OCI-LY3 (cell line): ENCODE data around the gene GAK.

Experiments used
- H2AFZ ChIP-seq: fragments of 200-600, 300-600 bp; shearing (Covaris generic); 2 replicates; pipeline ENCODE4 v1.6.0; 2014; ENCODE audit warnings: antibody characterized with exemption, low read depth, low read length
- H3K27ac ChIP-seq: fragments of 200-600, 300-600 bp; sonication (generic); 2 replicates; pipeline ENCODE4 v1.5.1; 2014; ENCODE audit warnings: mild to moderate bottlenecking, low read length, moderate library complexity, mixed read lengths
- H3K27me3 ChIP-seq: fragments of 200-600, 300-600 bp; sonication (generic); 2 replicates; pipeline ENCODE4 v1.6.1; 2014; ENCODE audit warnings: low read depth, low read length, mixed read lengths
- H3K36me3 ChIP-seq: fragments of 200-600, 300-600 bp; sonication (generic); replicated peaks from 2 replicates; pipeline ENCODE3; 2014; ENCODE audit warnings: low read depth, low read length, mixed read lengths
- H3K4me1 ChIP-seq: fragments of 300-600, 200-600 bp; sonication (generic); 2 replicates; pipeline ENCODE4 v1.6.1; 2014; ENCODE audit warnings: low read length, mixed read lengths
- H3K4me2 ChIP-seq: fragments of 200-600, 300-600 bp; sonication (generic); 2 replicates; pipeline ENCODE4 v1.6.1; 2014; ENCODE audit warnings: low read length, mixed read lengths
- H3K4me3 ChIP-seq: fragments of 300-600, 200-600 bp; sonication (generic); 2 replicates; pipeline ENCODE4 v1.5.1; 2014; ENCODE audit warnings: antibody characterized with exemption, mild to moderate bottlenecking, low read length, moderate library complexity
- H3K79me2 ChIP-seq: fragments of 300-600, 200-600 bp; shearing (Covaris generic); 2 replicates; pipeline ENCODE4 v1.6.1; 2014; ENCODE audit warnings: mild to moderate bottlenecking, low read length, mixed read lengths
- H3K9ac ChIP-seq: fragments of 300-600, 200-600 bp; shearing (Covaris generic); 2 replicates; pipeline ENCODE4 v1.6.0; 2014; ENCODE audit warnings: mild to moderate bottlenecking, low read length, moderate library complexity
- H3K9me3 ChIP-seq: fragments of 200-600, 300-600 bp; shearing (Covaris generic); 2 replicates; pipeline ENCODE4 v1.6.1; 2014; ENCODE audit warnings: low read length, mixed read lengths; ENCODE audit not compliant: insufficient read depth
- H4K20me1 ChIP-seq: fragments of 200-600, 300-600 bp; sonication (generic); 2 replicates; pipeline ENCODE4 v1.6.1; 2016; ENCODE audit warnings: low read length, mixed read lengths; ENCODE audit not compliant: insufficient read depth
- EZH2phosphoT487 ChIP-seq: fragments of 200-600 bp; shearing (Covaris generic); IDR thresholded peaks from 2 replicates; pipeline ENCODE4 v1.6.1; 2018; ENCODE audit warnings: antibody characterized with exemption, mixed run types, low read depth
- TF ChIP-seq, protein P1 (sequence below): fragments of 200-600, 300-600 bp; sonication (generic); IDR thresholded peaks from 2 replicates; pipeline ENCODE4 v1.5.1; 2014; ENCODE audit warnings: antibody characterized with exemption, low read length, low read depth

GAK gene

DNA sequence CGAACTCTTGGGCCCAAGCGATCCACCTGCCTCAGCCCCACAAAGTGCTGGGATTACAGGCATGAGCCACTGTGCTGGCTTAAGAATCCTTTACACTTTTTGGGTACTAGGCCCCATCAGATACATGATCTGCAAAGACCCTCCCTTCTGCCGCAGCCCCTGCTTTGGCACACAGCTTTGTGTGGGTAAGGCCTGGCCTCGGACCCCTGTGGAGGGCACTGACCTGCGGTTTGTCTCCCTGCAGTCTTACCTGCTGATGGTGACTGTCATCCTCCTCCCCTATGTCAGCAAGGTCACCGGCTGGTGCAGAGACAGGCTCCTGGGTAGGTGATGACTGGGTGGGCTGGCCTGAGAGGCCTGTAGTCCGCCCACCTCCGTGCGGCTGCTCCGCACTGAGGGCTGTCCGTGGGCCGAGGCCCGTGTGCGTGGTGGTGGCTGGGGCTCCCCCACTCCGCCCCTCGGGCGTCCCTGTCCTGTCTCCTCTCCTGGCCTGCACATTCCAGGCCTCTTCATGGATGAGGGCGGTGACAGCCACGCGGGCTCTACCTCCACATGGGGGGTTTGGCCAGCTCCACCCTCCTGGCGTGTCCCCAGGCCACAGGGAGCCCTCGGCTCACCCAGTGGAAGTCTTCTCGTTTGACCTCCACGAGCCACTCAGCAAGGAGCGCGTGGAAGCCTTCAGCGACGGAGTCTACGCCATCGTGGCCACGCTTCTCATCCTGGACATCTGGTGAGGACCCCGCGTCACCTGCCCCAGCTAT lies 23.2 kb upstream of the GAK start:
- Histone ChIP-seq H3K4me3 (no peak overlapping the region), H3K36me3 (no peaks in the 10 kb centered on the region), H3K27ac (no peak overlapping the region), H4K20me1 (no peaks in the 10 kb centered on the region), H2AFZ (no peak overlapping the region), H3K9ac (no peak overlapping the region), H3K4me1 (no peaks in the 10 kb centered on the region), H3K27me3 (no peaks in the 10 kb centered on the region), H3K4me2 (no peak overlapping the region), H3K9me3 (no peaks in the 10 kb centered on the region), H3K79me2 (no peaks in the 10 kb centered on the region)
- TF ChIP-seq, protein P1, sequence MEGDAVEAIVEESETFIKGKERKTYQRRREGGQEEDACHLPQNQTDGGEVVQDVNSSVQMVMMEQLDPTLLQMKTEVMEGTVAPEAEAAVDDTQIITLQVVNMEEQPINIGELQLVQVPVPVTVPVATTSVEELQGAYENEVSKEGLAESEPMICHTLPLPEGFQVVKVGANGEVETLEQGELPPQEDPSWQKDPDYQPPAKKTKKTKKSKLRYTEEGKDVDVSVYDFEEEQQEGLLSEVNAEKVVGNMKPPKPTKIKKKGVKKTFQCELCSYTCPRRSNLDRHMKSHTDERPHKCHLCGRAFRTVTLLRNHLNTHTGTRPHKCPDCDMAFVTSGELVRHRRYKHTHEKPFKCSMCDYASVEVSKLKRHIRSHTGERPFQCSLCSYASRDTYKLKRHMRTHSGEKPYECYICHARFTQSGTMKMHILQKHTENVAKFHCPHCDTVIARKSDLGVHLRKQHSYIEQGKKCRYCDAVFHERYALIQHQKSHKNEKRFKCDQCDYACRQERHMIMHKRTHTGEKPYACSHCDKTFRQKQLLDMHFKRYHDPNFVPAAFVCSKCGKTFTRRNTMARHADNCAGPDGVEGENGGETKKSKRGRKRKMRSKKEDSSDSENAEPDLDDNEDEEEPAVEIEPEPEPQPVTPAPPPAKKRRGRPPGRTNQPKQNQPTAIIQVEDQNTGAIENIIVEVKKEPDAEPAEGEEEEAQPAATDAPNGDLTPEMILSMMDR = no peak
- TF ChIP-seq EZH2phosphoT487 = no peak

GRCh38 chr4:954211-955020 lies 22.3 kb upstream of the GAK start:
- no peaks in the 10 kb centered on the region for H4K20me1 ChIP-seq
- no peaks in the 10 kb centered on the region for H3K79me2 ChIP-seq
- H3K27me3 ChIP-seq = no peaks in the 10 kb centered on the region
- H3K4me1 ChIP-seq = no peaks in the 10 kb centered on the region
- H3K9ac ChIP-seq = no peak overlapping the region
- H2AFZ ChIP-seq = no peak overlapping the region
- no peak overlapping the region for H3K4me3 ChIP-seq
- no peak for TF ChIP-seq EZH2phosphoT487
- TF ChIP-seq, protein P1 = no peak
- no peaks in the 10 kb centered on the region for H3K9me3 ChIP-seq
- no peaks in the 10 kb centered on the region for H3K36me3 ChIP-seq
- no peak overlapping the region for H3K27ac ChIP-seq
- H3K4me2 ChIP-seq = no peak overlapping the region

GRCh38 chr4:953574-953915 lies 21.4 kb upstream of the GAK start:
- no peaks in the 10 kb centered on the region for H3K36me3 ChIP-seq
- no peak overlapping the region for H3K9ac ChIP-seq
- no peak overlapping the region for H2AFZ ChIP-seq
- no peaks in the 10 kb centered on the region for H3K79me2 ChIP-seq
- H4K20me1 ChIP-seq = no peaks in the 10 kb centered on the region
- no peaks in the 10 kb centered on the region for H3K27me3 ChIP-seq
- H3K27ac ChIP-seq = no peak overlapping the region
- H3K9me3 ChIP-seq = no peaks in the 10 kb centered on the region
- no peaks in the 10 kb centered on the region for H3K4me1 ChIP-seq
- no peak overlapping the region for H3K4me3 ChIP-seq
- H3K4me2 ChIP-seq = no peak overlapping the region
- TF ChIP-seq, protein P1 = no peak
- no peak for TF ChIP-seq EZH2phosphoT487

GRCh38 chr4:952881-953573 lies 20.9 kb upstream of the GAK start:
- Histone ChIP-seq H3K4me2 (no peak overlapping the region), H3K27ac (no peak overlapping the region), H4K20me1 (no peaks in the 10 kb centered on the region), H3K4me3 (no peak overlapping the region), H2AFZ (no peak overlapping the region), H3K79me2 (no peaks in the 10 kb centered on the region), H3K4me1 (no peaks in the 10 kb centered on the region), H3K9me3 (no peaks in the 10 kb centered on the region), H3K27me3 (no peaks in the 10 kb centered on the region), H3K36me3 (no peaks in the 10 kb centered on the region), H3K9ac (no peak overlapping the region)
- TF ChIP-seq, protein P1 = no peak
- TF ChIP-seq EZH2phosphoT487 = no peak
